HG02943 (cell line): ENCODE measurements around the gene KLHL29.

Source experiments
- ATAC-seq: cut with Tn5 transposase; IDR thresholded peaks from one replicate; pipeline ENCODE4 v1.9.1; 2021; ENCODE audit warnings: mild to moderate bottlenecking, low read depth, moderate library complexity; ENCODE audit not compliant: unreplicated experiment

The KLHL29 gene

GRCh38 chr2:23694058-23695045 is 309.4 kb downstream of the KLHL29 start:
- no peak for ATAC-seq

GRCh38 chr2:23695214-23695889 is 310.4 kb downstream of the KLHL29 start:
- no peak for ATAC-seq

GRCh38 chr2:23695890-23696751 is 311.1 kb downstream of the KLHL29 start:
- no peak for ATAC-seq

- ATAC-seq: no peak
Measured at GRCh38 chr2:23696752-23697045, 311.7 kb downstream of the KLHL29 start.

GRCh38 chr2:23697256-23698075 is 312.5 kb downstream of the KLHL29 start:
- ATAC-seq: no peak

- no peak for ATAC-seq
Measured at GRCh38 chr2:23698116-23698693, 313.2 kb downstream of the KLHL29 start.

- no peak for ATAC-seq
Measured at GRCh38 chr2:23698721-23699579, 314.0 kb downstream of the KLHL29 start.

- no peak for ATAC-seq
Measured at GRCh38 chr2:23699580-23699925, 314.6 kb downstream of the KLHL29 start.

- ATAC-seq: no peak
Measured at GRCh38 chr2:23700627-23701026, 315.6 kb downstream of the KLHL29 start.

GRCh38 chr2:23703037-23703582 is 318.1 kb downstream of the KLHL29 start:
- no peak for ATAC-seq

- no peak for ATAC-seq
Measured at GRCh38 chr2:23703583-23704385, 318.8 kb downstream of the KLHL29 start.

- no peak for ATAC-seq
Measured at GRCh38 chr2:23705771-23706612, 321.0 kb downstream of the KLHL29 start.

- ATAC-seq: no peak
Measured at GRCh38 chr2:23706613-23707078, 321.7 kb downstream of the KLHL29 start.

GRCh38 chr2:23707096-23707495 is 322.1 kb downstream of the KLHL29 start:
- ATAC-seq: no peak

GRCh38 chr2:23708771-23709170 is 323.8 kb downstream of the KLHL29 start:
- no peak for ATAC-seq

- no peak for ATAC-seq
Measured at GRCh38 chr2:23709311-23709710, 324.3 kb downstream of the KLHL29 start.
